A673 (cell line): ENCODE results near the gene BRSK1. TPM values are rescaled to one million over a fixed set of nuclear protein-coding genes. Genes with fewer than 3 reads are reported as not detected.

Experiments used
- BruUV-seq: library from RNA; stranded (reverse); fragments of 400-500 nt; replicated peaks from 2 replicates; lab custom pipeline; 2021; lab: Mats Ljungman, UMichigan
- CTCF ChIA-PET: fragments of 300-600 bp; sonication (Branson Sonifier 250); formaldehyde crosslinking; loops from one replicate; lab custom pipeline; 2022; ENCODE audit warnings: antibody characterized with exemption; lab: Charles Lee
- POLR2A ChIA-PET: fragments of 300-600 bp; sonication (Branson Sonifier 250); formaldehyde crosslinking; loops from one replicate; lab custom pipeline; 2022; ENCODE audit warnings: antibody characterized with exemption; ENCODE audit not compliant: low non-redundant PET; lab: Charles Lee
- DNase-seq: peaks from one replicate; pipeline ENCODE4 v3.0.0-alpha.2; 2015; ENCODE audit warnings: low spot score
- H3K27ac ChIP-seq: fragments of 200-600 bp; sonication (generic); 2 replicates; pipeline ENCODE4 v1.5.1; 2016; ENCODE audit warnings: mixed run types, low read depth, mild to moderate bottlenecking, mixed read lengths, antibody characterized with exemption, low read length; ENCODE audit not compliant: poor library complexity, severe bottlenecking
- H3K27me3 ChIP-seq: fragments of 200-600 bp; sonication (generic); replicated peaks from 2 replicates; pipeline ENCODE4 v1.6.1; 2017; ENCODE audit warnings: mixed run types, low read depth, mild to moderate bottlenecking, mixed read lengths, antibody characterized with exemption, low read length; ENCODE audit not compliant: insufficient read depth, poor library complexity
- H3K36me3 ChIP-seq: fragments of 200-600 bp; sonication (generic); 2 replicates; pipeline ENCODE4 v1.6.1; 2016; ENCODE audit warnings: mixed run types, mild to moderate bottlenecking, mixed read lengths, antibody characterized with exemption, low read length; ENCODE audit not compliant: insufficient read depth, poor library complexity, severe bottlenecking
- H3K4me1 ChIP-seq: fragments of 200-600 bp; sonication (generic); 2 replicates; pipeline ENCODE4 v1.6.1; 2017; ENCODE audit warnings: mixed run types, mild to moderate bottlenecking, mixed read lengths, antibody characterized with exemption, low read length; ENCODE audit not compliant: insufficient read depth, poor library complexity, severe bottlenecking
- H3K4me3 ChIP-seq: fragments of 200-600 bp; sonication (generic); 2 replicates; pipeline ENCODE4 v1.5.1; 2016; ENCODE audit warnings: low read depth, mixed run types, mild to moderate bottlenecking, mixed read lengths, low read length; ENCODE audit not compliant: poor library complexity, severe bottlenecking
- H3K9me3 ChIP-seq: fragments of 200-600 bp; sonication (generic); 2 replicates; pipeline ENCODE4 v1.6.1; 2016; ENCODE audit warnings: mixed run types, low read depth, mild to moderate bottlenecking, mixed read lengths, antibody characterized with exemption, low read length; ENCODE audit not compliant: poor library complexity, severe bottlenecking
- EZH2 ChIP-seq: fragments of 200-600 bp; sonication (generic); IDR thresholded peaks from 2 replicates; pipeline ENCODE4 v1.6.1; 2017; ENCODE audit warnings: borderline replicate concordance, low read depth, mild to moderate bottlenecking, mixed read lengths, antibody characterized with exemption, low read length; ENCODE audit not compliant: poor library complexity, severe bottlenecking
- intact Hi-C: fragments of 100-400 bp; cut with micrococcal nuclease; formaldehyde crosslinking; loops from one replicate; pipeline ENCODE4 v1.10.0; 2022; ENCODE audit not compliant: unreplicated experiment
- total RNA-seq: library from RNA; stranded (reverse); gene quantifications from 2 replicates; pipeline ENCODE4 v1.2.3, GENCODE V29; 2021
- TF ChIP-seq, protein P1 (sequence below): fragments of 300-800, 200-600 bp; sonication (generic); conservative IDR thresholded peaks from 2 replicates; pipeline ENCODE4 v1.5.1; 2017; ENCODE audit warnings: low read depth, mild to moderate bottlenecking, antibody characterized with exemption, low read length, moderate library complexity, mixed read lengths

The BRSK1 gene
- total RNA-seq, 1 experiment from 2014 or later = 30.5 TPM

DNA sequence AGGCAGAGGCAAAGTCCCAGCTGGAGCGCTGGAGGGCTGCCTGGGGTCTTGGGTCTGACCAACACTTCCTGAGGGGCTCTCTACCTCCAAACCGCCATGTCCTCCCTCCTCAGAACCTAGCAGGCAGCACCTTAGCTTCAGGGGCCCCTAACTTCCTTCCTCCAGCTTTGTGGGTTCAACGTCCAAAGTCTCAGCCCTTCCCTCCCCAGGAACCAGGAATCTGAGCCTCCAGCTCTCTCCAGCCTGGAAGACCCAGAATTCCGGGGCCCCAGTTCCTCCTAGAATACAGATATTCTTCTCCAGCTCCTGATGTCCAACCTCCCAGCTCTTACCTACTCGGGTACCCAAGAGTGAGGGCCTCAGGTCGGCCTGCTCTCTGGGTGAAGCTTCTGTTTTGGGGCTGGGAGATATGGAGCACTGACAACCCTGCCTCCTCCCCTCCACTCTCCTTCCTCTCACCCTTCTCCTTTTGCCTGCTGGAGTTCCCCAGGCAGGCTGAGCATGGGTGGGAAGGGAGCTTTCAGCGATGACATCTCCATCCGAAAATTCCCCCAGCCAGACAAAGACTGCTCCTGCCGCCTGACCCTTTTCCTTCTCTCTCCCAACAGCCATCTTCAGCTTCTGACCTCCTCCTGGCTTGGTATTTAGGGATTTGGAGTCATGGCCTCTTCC, 37.8 kb downstream of the BRSK1 start:
- Histone ChIP-seq H3K27me3 (no peaks in the 10 kb centered on the region), H3K4me1 (no peaks in the 10 kb centered on the region), H3K36me3 (no peaks in the 10 kb centered on the region), H3K9me3 (no peaks in the 10 kb centered on the region), H3K27ac (no peak overlapping the region), H3K4me3 (no peak overlapping the region)
- ChIA-PET CTCF (no interaction called here), POLR2A (interaction anchor here (0.6 kb wide), 1 partner anchor 18 kb away, joined by 4 read pairs; the partner anchor contains the start of gene KMT5C)
- BruUV-seq = no TSS peak
- TF ChIP-seq, protein P1, sequence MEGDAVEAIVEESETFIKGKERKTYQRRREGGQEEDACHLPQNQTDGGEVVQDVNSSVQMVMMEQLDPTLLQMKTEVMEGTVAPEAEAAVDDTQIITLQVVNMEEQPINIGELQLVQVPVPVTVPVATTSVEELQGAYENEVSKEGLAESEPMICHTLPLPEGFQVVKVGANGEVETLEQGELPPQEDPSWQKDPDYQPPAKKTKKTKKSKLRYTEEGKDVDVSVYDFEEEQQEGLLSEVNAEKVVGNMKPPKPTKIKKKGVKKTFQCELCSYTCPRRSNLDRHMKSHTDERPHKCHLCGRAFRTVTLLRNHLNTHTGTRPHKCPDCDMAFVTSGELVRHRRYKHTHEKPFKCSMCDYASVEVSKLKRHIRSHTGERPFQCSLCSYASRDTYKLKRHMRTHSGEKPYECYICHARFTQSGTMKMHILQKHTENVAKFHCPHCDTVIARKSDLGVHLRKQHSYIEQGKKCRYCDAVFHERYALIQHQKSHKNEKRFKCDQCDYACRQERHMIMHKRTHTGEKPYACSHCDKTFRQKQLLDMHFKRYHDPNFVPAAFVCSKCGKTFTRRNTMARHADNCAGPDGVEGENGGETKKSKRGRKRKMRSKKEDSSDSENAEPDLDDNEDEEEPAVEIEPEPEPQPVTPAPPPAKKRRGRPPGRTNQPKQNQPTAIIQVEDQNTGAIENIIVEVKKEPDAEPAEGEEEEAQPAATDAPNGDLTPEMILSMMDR = no peak
- TF ChIP-seq EZH2 = no peak
- intact Hi-C loops = no loop called here
- DNase-seq = no peak

- CTCF ChIA-PET = no interaction called here
- Histone ChIP-seq H3K4me1 (no peaks in the 10 kb centered on the region), H3K27ac (no peak overlapping the region), H3K36me3 (no peaks in the 10 kb centered on the region), H3K4me3 (no peak overlapping the region), H3K27me3 (no peaks in the 10 kb centered on the region), H3K9me3 (no peaks in the 10 kb centered on the region)
- no TSS peak for BruUV-seq
- intact Hi-C loops = no loop called here
- no peak for DNase-seq
- no peak for TF ChIP-seq EZH2
- TF ChIP-seq, protein P1 = no peak
- POLR2A ChIA-PET = no interaction called here
Measured at GRCh38 chr19:55322204-55322885, 38.5 kb downstream of the BRSK1 start.

DNA sequence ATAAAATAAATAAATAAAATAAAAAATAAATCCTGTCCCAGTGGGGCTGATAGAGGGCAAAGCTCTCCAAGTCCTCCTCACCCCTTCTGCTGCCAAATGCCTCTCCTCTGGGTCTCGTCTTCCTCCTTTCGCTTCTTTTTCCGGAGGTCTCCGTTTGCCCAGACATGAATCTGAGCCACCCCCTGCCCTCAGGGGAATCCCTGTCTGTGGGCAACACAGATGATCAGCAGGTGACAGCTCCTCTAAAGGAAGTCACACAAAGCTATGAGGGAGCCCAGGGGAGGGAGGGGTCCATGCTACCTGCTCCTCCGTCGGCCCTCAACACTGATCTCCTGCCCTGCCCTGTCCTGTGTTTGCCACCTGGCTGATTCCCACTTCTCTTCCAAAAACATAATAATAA, 40.9 kb downstream of the BRSK1 start:
- H3K36me3 ChIP-seq = no peaks in the 10 kb centered on the region
- POLR2A ChIA-PET = no interaction called here
- no peak overlapping the region for H3K4me3 ChIP-seq
- H3K27me3 ChIP-seq = no peaks in the 10 kb centered on the region
- H3K9me3 ChIP-seq = no peaks in the 10 kb centered on the region
- intact Hi-C loops = no loop called here
- no peaks in the 10 kb centered on the region for H3K4me1 ChIP-seq
- no peak for TF ChIP-seq EZH2
- TF ChIP-seq, protein P1 = no peak
- H3K27ac ChIP-seq = no peak overlapping the region
- CTCF ChIA-PET = no interaction called here
- DNase-seq = no peak
- no TSS peak for BruUV-seq
